ENCODE results near the gene MYEOV. TPM values are rescaled to one million over a fixed set of nuclear protein-coding genes. Genes with fewer than 3 reads are reported as not detected.

The MYEOV gene
- total RNA-seq, 4 donors from 2014 or later: 1.1 TPM; not detected in 3

GRCh38 chr11:69298267-69299022 lies 4.5 kb downstream of the MYEOV start:
- Histone ChIP-seq H3K9me3 (no peaks in the 10 kb centered on the region), H3K27me3 (no peaks in the 10 kb centered on the region), H3K4me1 (peaks cover 19% of the 10 kb centered on the region in 2 donors), H3K4me3 (no peak overlapping the region), H3K27ac (peak overlapping the region; percentile 7 to 63 (median 55)), H3K36me3 (no peaks in the 10 kb centered on the region)
- in situ Hi-C loops (cut with MboI; ENCODE audit: low sequenced_read_pairs in 4 of 4) (loop anchor here in 1 of 4 donors (25.0 kb wide), 1 partner anchor 339 kb away; the partner anchor contains the start of gene CCND1), intact Hi-C loops (cut with DNase I; ENCODE audit: low total_unique reads) (loop anchor here (10.0 kb wide), 1 partner anchor 146 kb away; no protein-coding TSS in a partner anchor)
- ATAC-seq (peak; percentile 38 to 53), DNase-seq (peak; percentile 59 to 69)
- TF ChIP-seq CTCF (IDR thresholded peaks at IDR 0.05 in 4 of 5, conservative IDR thresholded peaks at IDR 0.05 in 1 of 5): no peak
- no peak for TF ChIP-seq POLR2A (IDR thresholded peaks at IDR 0.05)

- intact Hi-C loops (cut with DNase I; ENCODE audit: low total_unique reads) (loop anchor here (10.0 kb wide), 1 partner anchor 146 kb away; no protein-coding TSS in a partner anchor), in situ Hi-C loops (cut with MboI; ENCODE audit: low sequenced_read_pairs in 4 of 4) (loop anchor here in 1 of 4 donors (25.0 kb wide), 1 partner anchor 338 kb away; the partner anchor contains the start of gene CCND1)
- Histone ChIP-seq H3K9me3 (no peaks in the 10 kb centered on the region), H3K27ac (peak overlapping the region in 2 of 4 donors; percentile 56 to 63), H3K36me3 (no peaks in the 10 kb centered on the region), H3K4me1 (peaks cover 19% of the 10 kb centered on the region in 2 donors), H3K4me3 (no peak overlapping the region), H3K27me3 (no peaks in the 10 kb centered on the region)
- ATAC-seq (no peak), DNase-seq (no peak)
- TF ChIP-seq CTCF (IDR thresholded peaks at IDR 0.05 in 4 of 5, conservative IDR thresholded peaks at IDR 0.05 in 1 of 5): no peak
- TF ChIP-seq POLR2A (IDR thresholded peaks at IDR 0.05): no peak
These were observed 5.1 kb downstream of the MYEOV start for GRCh38 chr11:69299023-69299461.

GRCh38 chr11:69299572-69299971 lies 5.6 kb downstream of the MYEOV start:
- TF ChIP-seq POLR2A (IDR thresholded peaks at IDR 0.05) (no peak), CTCF (IDR thresholded peaks at IDR 0.05 in 4 of 5, conservative IDR thresholded peaks at IDR 0.05 in 1 of 5) (no peak)
- intact Hi-C loops (cut with DNase I; ENCODE audit: low total_unique reads): loop anchor here (10.0 kb wide), 1 partner anchor 145 kb away; no protein-coding TSS in a partner anchor
- in situ Hi-C loops (cut with MboI; ENCODE audit: low sequenced_read_pairs in 4 of 4): loop anchor here in 1 of 4 donors (25.0 kb wide), 1 partner anchor 338 kb away; the partner anchor contains the start of gene CCND1
- ATAC-seq: no peak
- DNase-seq: no peak
- no peak overlapping the region for H3K4me3 ChIP-seq
- no peak overlapping the region for H3K27ac ChIP-seq
- no peaks in the 10 kb centered on the region for H3K27me3 ChIP-seq
- no peaks in the 10 kb centered on the region for H3K9me3 ChIP-seq
- peaks cover 19% of the 10 kb centered on the region in 2 donors for H3K4me1 ChIP-seq
- H3K36me3 ChIP-seq: no peaks in the 10 kb centered on the region

- in situ Hi-C loops (cut with MboI; ENCODE audit: low sequenced_read_pairs in 4 of 4) (no loop called here), intact Hi-C loops (cut with DNase I; ENCODE audit: low total_unique reads) (no loop called here)
- Histone ChIP-seq H3K27me3 (no peaks in the 10 kb centered on the region), H3K9me3 (no peaks in the 10 kb centered on the region), H3K27ac (no peak overlapping the region), H3K4me1 (peaks cover 19% of the 10 kb centered on the region in 2 donors), H3K36me3 (no peaks in the 10 kb centered on the region), H3K4me3 (no peak overlapping the region)
- DNase-seq: no peak
- no peak for ATAC-seq
- no peak for TF ChIP-seq POLR2A (IDR thresholded peaks at IDR 0.05)
- no peak for TF ChIP-seq CTCF (IDR thresholded peaks at IDR 0.05 in 4 of 5, conservative IDR thresholded peaks at IDR 0.05 in 1 of 5)
These were observed 6.4 kb downstream of the MYEOV start for GRCh38 chr11:69300120-69301060.

Data from gastrocnemius medialis (tissue), 4 donors.